MM.1S (cell line): Measurements from ENCODE around the gene BLOC1S4.

ENCODE experiments used
- DNase-seq: peaks from one replicate; pipeline ENCODE4 v3.0.0-alpha.2; 2015
- H2AFZ ChIP-seq: fragments of 300-600 bp; sonication (generic); 2 replicates; pipeline ENCODE4 v1.6.0; 2016; ENCODE audit warnings: antibody characterized with exemption, low read length
- H3F3A ChIP-seq: fragments of 300-600 bp; sonication (generic); 2 replicates; pipeline ENCODE4 v1.6.1; 2016; ENCODE audit warnings: mild to moderate bottlenecking, antibody characterized with exemption, low read length, moderate library complexity, mixed read lengths; ENCODE audit not compliant: insufficient read depth
- H3K27ac ChIP-seq: fragments of 300-600 bp; sonication (generic); 2 replicates; pipeline ENCODE4 v1.5.1; 2016; ENCODE audit warnings: mild to moderate bottlenecking, low read length
- H3K27me3 ChIP-seq: fragments of 300-600 bp; sonication (generic); replicated peaks from 2 replicates; pipeline ENCODE4 v1.6.0; 2016; ENCODE audit warnings: low read length; ENCODE audit not compliant: insufficient read depth
- H3K36me3 ChIP-seq: fragments of 300-600 bp; sonication (generic); replicated peaks from 2 replicates; pipeline ENCODE4 v1.6.1; 2016; ENCODE audit warnings: mild to moderate bottlenecking, low read length, mixed read lengths; ENCODE audit not compliant: insufficient read depth
- H3K4me1 ChIP-seq: fragments of 300-600 bp; sonication (generic); 2 replicates; pipeline ENCODE4 v1.6.1; 2016; ENCODE audit warnings: low read length, mixed read lengths
- H3K4me2 ChIP-seq: fragments of 300-600 bp; sonication (generic); 2 replicates; pipeline ENCODE4 v1.6.0; 2016; ENCODE audit warnings: low read depth, low read length
- H3K4me3 ChIP-seq: fragments of 300-600 bp; sonication (generic); 2 replicates; pipeline ENCODE4 v1.5.1; 2016; ENCODE audit warnings: low read length, mixed read lengths
- H3K79me2 ChIP-seq: fragments of 300-600 bp; sonication (generic); 2 replicates; pipeline ENCODE4 v1.6.1; 2016; ENCODE audit warnings: mixed run types, low read length, mixed read lengths
- H3K9ac ChIP-seq: fragments of 300-600 bp; sonication (generic); 2 replicates; pipeline ENCODE4 v1.6.1; 2016; ENCODE audit warnings: low read length, mixed read lengths
- H3K9me2 ChIP-seq: fragments of 300-600 bp; sonication (generic); replicated peaks from 2 replicates; pipeline ENCODE4 v1.6.1; 2016; ENCODE audit warnings: mild to moderate bottlenecking, low read length, mixed read lengths; ENCODE audit not compliant: insufficient read depth
- H3K9me3 ChIP-seq: fragments of 300-600 bp; sonication (generic); replicated peaks from 2 replicates; pipeline ENCODE4 v1.6.1; 2016; ENCODE audit warnings: mild to moderate bottlenecking, low read length, mixed read lengths; ENCODE audit not compliant: insufficient read depth
- H4K20me1 ChIP-seq: fragments of 300-600 bp; sonication (generic); 2 replicates; pipeline ENCODE4 v1.6.1; 2016; ENCODE audit warnings: mild to moderate bottlenecking, low read length, moderate library complexity, mixed read lengths; ENCODE audit not compliant: insufficient read depth
- EZH2 ChIP-seq: fragments of 300-600 bp; sonication (generic); optimal IDR thresholded peaks from 2 replicates; pipeline ENCODE3; 2017; ENCODE audit warnings: low read depth, mild to moderate bottlenecking, antibody characterized with exemption, low read length, mixed read lengths
- EZH2phosphoT487 ChIP-seq: fragments of 300-600 bp; sonication (generic); IDR thresholded peaks from 2 replicates; pipeline ENCODE4 v1.6.1; 2018; ENCODE audit warnings: antibody characterized with exemption, low read length
- TF ChIP-seq, protein P1 (sequence below): fragments of 300-600 bp; sonication (generic); IDR thresholded peaks from 2 replicates; pipeline ENCODE4 v1.5.1; 2016; ENCODE audit warnings: antibody characterized with exemption, low read length, mixed read lengths

BLOC1S4 gene

GRCh38 chr4:6752486-6752829, 36.5 kb downstream of the BLOC1S4 start:
- H3K9me3 ChIP-seq, result no peaks in the 10 kb centered on the region
- H4K20me1 ChIP-seq, result no peaks in the 10 kb centered on the region
- no peaks in the 10 kb centered on the region for H3K79me2 ChIP-seq
- no peak overlapping the region for H3K4me3 ChIP-seq
- TF ChIP-seq EZH2phosphoT487 (no peak), EZH2 (no peak)
- TF ChIP-seq, protein P1, sequence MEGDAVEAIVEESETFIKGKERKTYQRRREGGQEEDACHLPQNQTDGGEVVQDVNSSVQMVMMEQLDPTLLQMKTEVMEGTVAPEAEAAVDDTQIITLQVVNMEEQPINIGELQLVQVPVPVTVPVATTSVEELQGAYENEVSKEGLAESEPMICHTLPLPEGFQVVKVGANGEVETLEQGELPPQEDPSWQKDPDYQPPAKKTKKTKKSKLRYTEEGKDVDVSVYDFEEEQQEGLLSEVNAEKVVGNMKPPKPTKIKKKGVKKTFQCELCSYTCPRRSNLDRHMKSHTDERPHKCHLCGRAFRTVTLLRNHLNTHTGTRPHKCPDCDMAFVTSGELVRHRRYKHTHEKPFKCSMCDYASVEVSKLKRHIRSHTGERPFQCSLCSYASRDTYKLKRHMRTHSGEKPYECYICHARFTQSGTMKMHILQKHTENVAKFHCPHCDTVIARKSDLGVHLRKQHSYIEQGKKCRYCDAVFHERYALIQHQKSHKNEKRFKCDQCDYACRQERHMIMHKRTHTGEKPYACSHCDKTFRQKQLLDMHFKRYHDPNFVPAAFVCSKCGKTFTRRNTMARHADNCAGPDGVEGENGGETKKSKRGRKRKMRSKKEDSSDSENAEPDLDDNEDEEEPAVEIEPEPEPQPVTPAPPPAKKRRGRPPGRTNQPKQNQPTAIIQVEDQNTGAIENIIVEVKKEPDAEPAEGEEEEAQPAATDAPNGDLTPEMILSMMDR, result no peak
- H2AFZ ChIP-seq, result no peak overlapping the region
- H3K9ac ChIP-seq, result no peak overlapping the region
- H3K4me1 ChIP-seq, result no peaks in the 10 kb centered on the region
- no peak overlapping the region for H3K27ac ChIP-seq
- no peak overlapping the region for H3K4me2 ChIP-seq
- H3F3A ChIP-seq, result no peaks in the 10 kb centered on the region
- H3K27me3 ChIP-seq, result 0 out of 2 replicates have a peak, but pooled peaks cover 5% of the 10 kb centered on the region
- no peaks in the 10 kb centered on the region for H3K36me3 ChIP-seq
- no peaks in the 10 kb centered on the region for H3K9me2 ChIP-seq
- DNase-seq, result no peak

DNA sequence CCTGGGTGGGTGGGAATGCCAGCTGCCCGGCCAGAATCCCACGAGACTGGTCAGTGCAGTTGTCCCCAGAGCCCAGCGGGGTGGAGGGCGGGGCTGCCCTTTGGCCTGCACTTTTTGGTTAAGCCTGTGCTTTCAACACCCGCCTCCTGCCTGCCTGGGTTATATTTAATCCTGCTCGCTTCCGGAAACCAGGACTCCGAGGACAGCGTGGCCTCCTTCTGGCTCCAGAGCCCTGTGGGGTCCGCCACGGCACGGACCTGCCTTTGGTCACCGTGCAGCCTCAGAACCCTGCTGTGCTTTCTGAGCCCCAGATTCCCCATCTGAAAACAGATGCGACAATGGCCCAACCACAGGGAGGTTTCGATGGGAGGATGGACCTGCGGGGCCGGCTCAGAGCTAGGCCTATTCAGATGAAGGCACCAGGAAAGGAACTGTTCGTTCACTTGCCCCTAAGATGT, 37.2 kb downstream of the BLOC1S4 start:
- H4K20me1 ChIP-seq, result no peaks in the 10 kb centered on the region
- no peak for DNase-seq
- no peak overlapping the region for H3K4me3 ChIP-seq
- no peaks in the 10 kb centered on the region for H3K4me1 ChIP-seq
- no peaks in the 10 kb centered on the region for H3K36me3 ChIP-seq
- no peak overlapping the region for H2AFZ ChIP-seq
- no peak overlapping the region for H3K27ac ChIP-seq
- TF ChIP-seq EZH2phosphoT487 (no peak), EZH2 (no peak)
- TF ChIP-seq, protein P1, result no peak
- H3K4me2 ChIP-seq, result no peak overlapping the region
- no peaks in the 10 kb centered on the region for H3F3A ChIP-seq
- 0 out of 2 replicates have a peak, but pooled peaks cover 5% of the 10 kb centered on the region for H3K27me3 ChIP-seq
- no peak overlapping the region for H3K9ac ChIP-seq
- H3K9me2 ChIP-seq, result no peaks in the 10 kb centered on the region
- H3K79me2 ChIP-seq, result no peaks in the 10 kb centered on the region
- H3K9me3 ChIP-seq, result no peaks in the 10 kb centered on the region

- Histone ChIP-seq H3K4me1 (no peaks in the 10 kb centered on the region), H3K4me2 (no peak overlapping the region), H4K20me1 (no peaks in the 10 kb centered on the region), H3K36me3 (no peaks in the 10 kb centered on the region), H3K4me3 (no peak overlapping the region), H3K9me2 (no peaks in the 10 kb centered on the region), H3F3A (no peaks in the 10 kb centered on the region), H3K27me3 (peaks cover 5% of the 10 kb centered on the region; the same call in 1 of the 2 replicates), H2AFZ (no peak overlapping the region), H3K9me3 (no peaks in the 10 kb centered on the region), H3K9ac (no peak overlapping the region), H3K79me2 (no peaks in the 10 kb centered on the region), H3K27ac (no peak overlapping the region)
- TF ChIP-seq, protein P1, result no peak
- TF ChIP-seq EZH2phosphoT487 (no peak), EZH2 (no peak)
- DNase-seq, result no peak
These were observed 37.9 kb downstream of the BLOC1S4 start for GRCh38 chr4:6753891-6754290.
